AG04450 (cell line): ENCODE results near the gene ENKD1. TPM values are rescaled to one million over a fixed set of nuclear protein-coding genes. Genes with fewer than 3 reads are reported as not detected.

Source experiments
- CTCF ChIA-PET: fragments of 300-600, 350-600 bp; formaldehyde crosslinking; extraction: SDS; loops from one replicate; lab custom pipeline; 2022; ENCODE audit warnings: antibody characterized with exemption, inconsistent platforms; lab: Charles Lee
- POLR2A ChIA-PET: fragments of 350-600 bp; formaldehyde crosslinking; extraction: SDS; loops from one replicate; lab custom pipeline; 2021; ENCODE audit warnings: antibody characterized with exemption, inconsistent platforms; lab: Yijun Ruan, JAX
- DNase-seq: peaks from one replicate; pipeline ENCODE4 v3.0.0-alpha.2; 2011; ENCODE audit warnings: low read depth, low spot score
- H3K27ac ChIP-seq: one replicate; pipeline ENCODE4 v1.5.1; 2012; ENCODE audit warnings: low read depth, low read length, control low read depth
- H3K27me3 ChIP-seq: one replicate; pipeline ENCODE4 v1.6.0; 2012; ENCODE audit warnings: low read length; ENCODE audit not compliant: control insufficient read depth, insufficient read depth
- H3K4me3 ChIP-seq: 2 replicates; pipeline ENCODE4 v1.5.1; 2011; ENCODE audit warnings: mild to moderate bottlenecking, low read depth, low read length, control low read depth
- H3K9me3 ChIP-seq: 2 replicates; pipeline ENCODE4 v1.5.1; 2012; ENCODE audit warnings: low read length; ENCODE audit not compliant: control insufficient read depth, insufficient read depth
- polyA plus RNA-seq: library from polyadenylated mRNA; depleted of rRNA; stranded (reverse); fragments of >200 nt; gene quantifications from 2 replicates; pipeline ENCODE4 v1.2.3, GENCODE V29; 2011
- TF ChIP-seq, protein P1 (sequence below): IDR thresholded peaks from 2 replicates; pipeline ENCODE4 v1.5.1; 2011; ENCODE audit warnings: low read depth, low read length, control low read depth, inconsistent platforms

The ENKD1 gene
- polyA plus RNA-seq, 1 experiment, result 3.6 TPM

DNA sequence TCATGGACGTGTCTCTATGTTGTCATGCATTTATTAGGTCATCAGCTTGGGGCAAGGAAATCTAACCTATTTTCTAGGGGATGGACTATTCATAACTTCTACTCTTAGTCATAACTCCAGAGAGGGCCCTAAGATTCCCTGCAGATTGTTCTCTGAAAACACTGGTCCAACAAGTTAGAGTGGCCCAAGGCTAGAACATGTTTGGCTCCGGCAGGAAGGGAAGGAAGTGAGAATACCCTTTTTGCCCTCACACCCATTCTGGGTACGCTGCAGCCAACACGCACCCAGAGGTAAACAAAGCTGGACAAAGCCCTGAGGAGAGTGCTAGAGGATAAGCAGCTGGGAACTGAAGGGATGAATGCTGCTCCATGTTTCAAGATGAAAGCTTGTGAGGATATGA is 10.0 kb upstream of the ENKD1 start:
- H3K4me3 ChIP-seq, result no peak overlapping the region
- no peaks in the 10 kb centered on the region for H3K27me3 ChIP-seq
- no peak for DNase-seq
- ChIA-PET POLR2A (no interaction called here), CTCF (interaction anchor here (1.3 to 2.2 kb wide), 2 partner anchors 140 to 155 kb away, joined by 4 to 5 read pairs; no protein-coding TSS in a partner anchor)
- TF ChIP-seq, protein P1, sequence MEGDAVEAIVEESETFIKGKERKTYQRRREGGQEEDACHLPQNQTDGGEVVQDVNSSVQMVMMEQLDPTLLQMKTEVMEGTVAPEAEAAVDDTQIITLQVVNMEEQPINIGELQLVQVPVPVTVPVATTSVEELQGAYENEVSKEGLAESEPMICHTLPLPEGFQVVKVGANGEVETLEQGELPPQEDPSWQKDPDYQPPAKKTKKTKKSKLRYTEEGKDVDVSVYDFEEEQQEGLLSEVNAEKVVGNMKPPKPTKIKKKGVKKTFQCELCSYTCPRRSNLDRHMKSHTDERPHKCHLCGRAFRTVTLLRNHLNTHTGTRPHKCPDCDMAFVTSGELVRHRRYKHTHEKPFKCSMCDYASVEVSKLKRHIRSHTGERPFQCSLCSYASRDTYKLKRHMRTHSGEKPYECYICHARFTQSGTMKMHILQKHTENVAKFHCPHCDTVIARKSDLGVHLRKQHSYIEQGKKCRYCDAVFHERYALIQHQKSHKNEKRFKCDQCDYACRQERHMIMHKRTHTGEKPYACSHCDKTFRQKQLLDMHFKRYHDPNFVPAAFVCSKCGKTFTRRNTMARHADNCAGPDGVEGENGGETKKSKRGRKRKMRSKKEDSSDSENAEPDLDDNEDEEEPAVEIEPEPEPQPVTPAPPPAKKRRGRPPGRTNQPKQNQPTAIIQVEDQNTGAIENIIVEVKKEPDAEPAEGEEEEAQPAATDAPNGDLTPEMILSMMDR, result no peak
- H3K27ac ChIP-seq, result no peak overlapping the region
- no peaks in the 10 kb centered on the region for H3K9me3 ChIP-seq

DNA sequence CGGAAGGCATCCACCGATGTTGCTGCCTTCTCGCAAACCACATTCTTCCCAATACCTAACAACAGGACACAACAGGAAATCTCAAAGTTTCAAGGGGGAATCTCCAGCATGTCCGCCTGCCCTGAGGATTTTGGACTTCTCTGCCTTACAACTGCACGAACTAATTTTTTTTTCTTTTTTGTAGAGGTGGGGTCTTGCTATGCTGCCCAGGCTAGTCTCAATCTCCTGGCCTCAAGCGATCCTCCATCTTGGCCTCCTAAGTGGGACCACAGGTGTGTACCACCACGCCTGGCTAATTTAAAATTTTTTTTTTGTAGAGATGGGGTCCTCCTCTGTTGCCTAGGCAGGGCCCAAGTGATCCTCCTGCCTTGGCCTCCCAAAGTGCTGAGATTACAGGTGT is 9.4 kb upstream of the ENKD1 start:
- H3K27me3 ChIP-seq, result no peaks in the 10 kb centered on the region
- TF ChIP-seq, protein P1, result no peak
- no peaks in the 10 kb centered on the region for H3K9me3 ChIP-seq
- no peak for DNase-seq
- ChIA-PET CTCF (no interaction called here), POLR2A (no interaction called here)
- H3K27ac ChIP-seq, result no peak overlapping the region
- no peak overlapping the region for H3K4me3 ChIP-seq

DNA sequence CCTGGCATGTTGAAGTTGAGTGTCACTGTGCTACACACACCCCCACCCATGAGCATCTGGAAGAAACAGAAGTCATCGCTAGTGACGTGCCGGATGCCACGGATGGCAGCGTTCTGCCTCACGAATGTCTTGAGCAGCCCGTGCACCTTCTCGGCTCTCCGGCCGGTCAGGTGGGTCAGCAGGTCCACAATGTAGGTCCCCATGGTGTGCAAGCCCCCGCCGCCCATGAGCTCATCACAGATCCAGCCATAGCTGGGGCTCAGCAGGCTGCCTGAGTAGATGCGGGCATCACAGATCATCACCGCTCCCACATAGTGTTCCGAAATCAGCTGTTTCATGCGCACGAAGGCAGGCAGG is 9.0 kb upstream of the ENKD1 start:
- POLR2A ChIA-PET, result no interaction called here
- Histone ChIP-seq H3K27ac (no peak overlapping the region), H3K4me3 (no peak overlapping the region), H3K27me3 (no peaks in the 10 kb centered on the region), H3K9me3 (no peaks in the 10 kb centered on the region)
- TF ChIP-seq, protein P1, result no peak
- CTCF ChIA-PET, result interaction anchor here (1.6 kb wide), 1 partner anchor 155 kb away, joined by 4 read pairs; no protein-coding TSS in a partner anchor
- no peak for DNase-seq

DNA sequence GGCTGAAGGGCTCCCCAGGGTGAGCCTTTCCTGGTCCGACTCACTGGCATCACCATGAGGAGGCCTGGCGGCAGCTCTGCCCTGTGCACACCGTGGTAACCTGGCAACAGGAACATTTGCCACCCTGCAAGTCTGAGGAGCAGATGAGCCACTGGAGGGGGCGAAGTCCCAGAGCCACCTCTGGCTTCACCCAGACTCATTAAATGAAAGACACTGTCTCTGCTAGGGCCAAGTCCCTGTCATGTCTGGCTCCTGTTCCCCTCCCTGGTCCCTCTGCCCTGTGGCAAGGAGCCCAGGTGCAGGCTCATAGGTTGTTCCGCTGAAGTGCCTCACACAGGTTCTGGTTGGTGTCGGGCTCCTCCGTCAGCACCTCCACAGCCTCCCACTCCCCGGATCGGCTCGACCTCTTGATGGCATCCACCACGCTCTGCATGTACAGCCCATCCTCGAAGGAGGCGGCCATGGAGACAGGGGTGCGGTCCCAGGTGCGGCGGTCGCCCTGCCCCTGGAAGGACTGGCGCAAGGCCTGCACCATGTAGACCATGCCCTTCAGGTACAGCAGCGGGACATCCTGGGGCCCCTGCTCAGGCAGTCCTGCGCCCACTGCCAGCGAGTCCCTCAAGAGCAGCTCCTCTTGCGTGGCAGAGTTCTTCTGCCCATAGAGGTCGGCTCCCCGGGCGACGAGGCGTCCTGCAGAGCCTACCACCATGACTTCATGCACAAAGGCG is 8.5 kb upstream of the ENKD1 start:
- TF ChIP-seq, protein P1, result no peak
- POLR2A ChIA-PET, result no interaction called here
- H3K4me3 ChIP-seq, result no peak overlapping the region
- DNase-seq, result no peak
- H3K27ac ChIP-seq, result no peak overlapping the region
- no peaks in the 10 kb centered on the region for H3K9me3 ChIP-seq
- CTCF ChIA-PET, result interaction anchor here (1.6 kb wide), 1 partner anchor 154 kb away, joined by 4 read pairs; no protein-coding TSS in a partner anchor
- H3K27me3 ChIP-seq, result no peaks in the 10 kb centered on the region
